ENCODE measurements around the gene MDP1. TPM values are rescaled to one million over a fixed set of nuclear protein-coding genes. Genes with fewer than 3 reads are reported as not detected.

Gene MDP1
- total and polyA plus RNA-seq, 10 of the 15 experiments (the other 5 are each of a cell fraction or from before 2014, with no cell fraction given): 10.4 to 45.8 (median 23.5) TPM

- Histone ChIP-seq H3K36me3 (ENCODE audit: control insufficient read depth in 2 of 2, insufficient read depth in 2 of 2, low read length in 1 of 2) (peaks cover 3 to 32% of the 10 kb centered on the region in 2 experiments; a peak in 3 of 4 replicates), H3K27me3 (replicated peaks in 1 of 2; ENCODE audit: control insufficient read depth in 2 of 2, insufficient read depth in 2 of 2, low read length in 1 of 2) (no peaks in the 10 kb centered on the region), H2AFZ (ENCODE audit: control insufficient read depth, low read depth, low read length) (no peak overlapping the region), H3K4me1 (ENCODE audit: control insufficient read depth, insufficient read depth, low read length) (peaks cover under 1% of the 10 kb centered on the region), H3K27ac (ENCODE audit: control insufficient read depth, insufficient read depth) (no peak overlapping the region), H3K79me2 (ENCODE audit: control insufficient read depth, insufficient read depth, low read length) (peaks cover 4% of the 10 kb centered on the region), H3K4me2 (ENCODE audit: control insufficient read depth, insufficient read depth) (no peak overlapping the region), H3K9ac (ENCODE audit: control insufficient read depth, insufficient read depth, low read length) (no peak overlapping the region), H3K9me3 (replicated peaks; ENCODE audit: control insufficient read depth, insufficient read depth, low read length) (peaks cover 5% of the 10 kb centered on the region), H3K4me3 (no peak overlapping the region), H4K20me1 (ENCODE audit: control insufficient read depth, insufficient read depth) (0 out of 2 replicates have a peak, but pooled peaks cover 3% of the 10 kb centered on the region)
- CTCF ChIA-PET: interaction anchor here (1.1 kb wide), 1 partner anchor 170 kb away, joined by 3 read pairs; no protein-coding TSS in a partner anchor
- RAD21 ChIA-PET (ENCODE audit: unreplicated experiment): no interaction called here
- no peak for TF ChIP-seq YBX1 (IDR thresholded peaks at IDR 0.05)
- 0 out of 2 replicates have a peak, but pooled peaks have one; percentile 23 for TF ChIP-seq POLR2AphosphoS2 (IDR thresholded peaks at IDR 0.05; ENCODE audit: low read depth, low read length)
- no peak for TF ChIP-seq NR2C2 (IDR thresholded peaks at IDR 0.05; ENCODE audit: borderline replicate concordance, control insufficient read depth, insufficient read length, low read depth)
- 0 out of 2 replicates have a peak, but pooled peaks have one; percentile 3 for TF ChIP-seq POLR2A (IDR thresholded peaks at IDR 0.05; ENCODE audit: low read depth, low read length)
- no peak for TF ChIP-seq ZBTB11 (CRISPR knock-in tag; IDR thresholded peaks at IDR 0.05)
- FAIRE-seq: no peak
- no peak for ATAC-seq
- POLR2A ChIA-PET: interaction anchor here (0.6 to 1.6 kb wide), 5 partner anchors 8 to 59 kb away, joined by 3 to 11 read pairs (median 4); partner anchors contain the start of genes RNF31 and TM9SF1
- intact Hi-C loops (cut with micrococcal nuclease; ENCODE audit: unreplicated experiment): no loop called here
- no peak for DNase-seq (ENCODE audit: low read depth, low spot score)
- in situ Hi-C loops (cut with MboI): no loop called here
- SMC1A ChIA-PET (ENCODE audit: uncharacterized antibody, unreplicated experiment): interaction anchor here (0.5 to 1.0 kb wide), 2 partner anchors 11 to 97 kb away, joined by 3 read pairs; no protein-coding TSS in a partner anchor
- 97% methylated on average over 11 of the region's 11 CpGs for WGBS (ENCODE audit: insufficient coverage, insufficient replicate concordance, low lambda C conversion rate, missing lambda C conversion rate)
- TSS peak; percentile 37 for BruUV-seq (replicated peaks)
Measured at GRCh38 chr14:24206260-24207103, 9.4 kb downstream of the MDP1 start.

Data from GM12878 (cell line).